Amygdala (tissue), 56 donors: ENCODE results near the gene ZBTB9.
A peak's percentile ranks its signal among the peaks of the same experiment; 100 is the strongest.

ENCODE experiments used
- DNase-seq, 56 donors: peaks; one replicate each; lab custom pipeline; 2025; lab: John Stamatoyannopoulos, UW

Gene ZBTB9

GRCh38 chr6:33454009-33454946 lies at the start of gene ZBTB9:
Gene ZBTB9 (plus strand): TSS chr6:33454576. CDS start chr6:33455101, 525 bp downstream.
- peak; percentile 74 to 98 (median 94) for DNase-seq

- DNase-seq = no peak
Observed at GRCh38 chr6:33404884-33405283, 49.5 kb upstream of the ZBTB9 start.

- DNase-seq = no peak
Observed at GRCh38 chr6:33405386-33405940, 48.9 kb upstream of the ZBTB9 start.

GRCh38 chr6:33406126-33406525 lies 48.2 kb upstream of the ZBTB9 start:
- no peak for DNase-seq

GRCh38 chr6:33407132-33407718 lies 47.2 kb upstream of the ZBTB9 start:
- no peak for DNase-seq

GRCh38 chr6:33410050-33410710 lies 44.2 kb upstream of the ZBTB9 start:
- peak; percentile 71 to 100 (median 96) for DNase-seq

- DNase-seq = peak in 17 of 56 donors; percentile 48 to 84 (median 72)
Observed at GRCh38 chr6:33410711-33411631, 43.4 kb upstream of the ZBTB9 start, which contains the start of gene PHF1. Gene PHF1 (plus strand): TSS chr6:33411014. CDS start chr6:33412264, 1,250 bp downstream.

GRCh38 chr6:33411632-33412005 lies 42.8 kb upstream of the ZBTB9 start:
- no peak for DNase-seq

GRCh38 chr6:33412140-33413009 lies 42.0 kb upstream of the ZBTB9 start:
- DNase-seq = no peak

- DNase-seq = no peak
Observed at GRCh38 chr6:33413241-33414120, 40.9 kb upstream of the ZBTB9 start.

- no peak for DNase-seq
Observed at GRCh38 chr6:33414592-33415271, 39.6 kb upstream of the ZBTB9 start.

- no peak for DNase-seq
Observed at GRCh38 chr6:33415831-33416230, 38.5 kb upstream of the ZBTB9 start.

GRCh38 chr6:33416386-33417127 lies 37.8 kb upstream of the ZBTB9 start:
- no peak for DNase-seq

- no peak for DNase-seq
Observed at GRCh38 chr6:33417128-33417902, 37.1 kb upstream of the ZBTB9 start.

GRCh38 chr6:33417903-33418689 lies 36.3 kb upstream of the ZBTB9 start, which contains the start of gene CUTA:
Gene CUTA (minus strand): TSS chr6:33418107. CDS start chr6:33418000, 107 bp downstream.
- DNase-seq = peak; percentile 60 to 100 (median 100)
